ENCODE measurements around the gene TMEM185A.
"Not testable (repeated sequence)": the region's sequence is repeated elsewhere in the genome, so short reads cannot be mapped to it uniquely, and the experiment has no call there.

Gene TMEM185A

GRCh38 chrX:149619662-149620061 lies 11.9 kb downstream of the TMEM185A start:
- not testable (repeated sequence) for DNase-seq (ENCODE audit: low read depth)

- DNase-seq (ENCODE audit: low read depth) = no peak
Observed at GRCh38 chrX:149618871-149619270, 12.7 kb downstream of the TMEM185A start.

- no peak for DNase-seq (ENCODE audit: low read depth)
Observed at GRCh38 chrX:149611623-149612175, 19.9 kb downstream of the TMEM185A start.

- no peak for DNase-seq (ENCODE audit: low read depth)
Observed at GRCh38 chrX:149610511-149610910, 21.1 kb downstream of the TMEM185A start.

- DNase-seq (ENCODE audit: low read depth) = no peak
Observed at GRCh38 chrX:149607699-149608098, 23.9 kb downstream of the TMEM185A start.

GRCh38 chrX:149605248-149605885 lies 26.2 kb downstream of the TMEM185A start:
- DNase-seq (ENCODE audit: low read depth) = not testable (repeated sequence)

- not testable (repeated sequence) for DNase-seq (ENCODE audit: low read depth)
Observed at GRCh38 chrX:149598603-149599002, 33.0 kb downstream of the TMEM185A start.

GRCh38 chrX:149595943-149596342 lies 35.6 kb downstream of the TMEM185A start:
- not testable (repeated sequence) for DNase-seq (ENCODE audit: low read depth)

- DNase-seq (ENCODE audit: low read depth) = not testable (repeated sequence)
Observed at GRCh38 chrX:149595214-149595613, 36.4 kb downstream of the TMEM185A start, which contains the start of gene HSFX2. Gene HSFX2 (minus strand): TSS chrX:149595314. CDS start chrX:149594700, 614 bp downstream.

- not testable (repeated sequence) for DNase-seq (ENCODE audit: low read depth)
Observed at GRCh38 chrX:149590993-149591392, 40.6 kb downstream of the TMEM185A start.

GRCh38 chrX:149587359-149587758 lies 44.2 kb downstream of the TMEM185A start, which contains the start of gene MAGEA9B:
Gene MAGEA9B (minus strand): TSS chrX:149587459. CDS start chrX:149583179, 4,280 bp downstream.
- not testable (repeated sequence) for DNase-seq (ENCODE audit: low read depth)

GRCh38 chrX:149585631-149586030 lies 46.0 kb downstream of the TMEM185A start:
- DNase-seq (ENCODE audit: low read depth) = not testable (repeated sequence)

- not testable (repeated sequence) for DNase-seq (ENCODE audit: low read depth)
Observed at GRCh38 chrX:149573456-149573855, 58.1 kb downstream of the TMEM185A start.

- DNase-seq (ENCODE audit: low read depth) = no peak
Observed at GRCh38 chrX:149572743-149573142, 58.8 kb downstream of the TMEM185A start.

- DNase-seq (ENCODE audit: low read depth) = no peak
Observed at GRCh38 chrX:149571770-149572169, 59.8 kb downstream of the TMEM185A start.

- no peak for DNase-seq (ENCODE audit: low read depth)
Observed at GRCh38 chrX:149570668-149571067, 60.9 kb downstream of the TMEM185A start.

- DNase-seq (ENCODE audit: low read depth) = no peak
Observed at GRCh38 chrX:149569770-149570169, 61.8 kb downstream of the TMEM185A start.

GRCh38 chrX:149568701-149569296 lies 62.8 kb downstream of the TMEM185A start:
- DNase-seq (ENCODE audit: low read depth) = no peak

GRCh38 chrX:149567621-149568417 lies 63.8 kb downstream of the TMEM185A start:
- no peak for DNase-seq (ENCODE audit: low read depth)

- no peak for DNase-seq (ENCODE audit: low read depth)
Observed at GRCh38 chrX:149563359-149563758, 68.2 kb downstream of the TMEM185A start.

GRCh38 chrX:149555251-149555650 lies 76.3 kb downstream of the TMEM185A start:
- not testable (repeated sequence) for DNase-seq (ENCODE audit: low read depth)

- DNase-seq (ENCODE audit: low read depth) = not testable (repeated sequence)
Observed at GRCh38 chrX:149551939-149552248, 79.7 kb downstream of the TMEM185A start.
